ENCODE results near the gene SYNGR1.

Gene SYNGR1

DNA sequence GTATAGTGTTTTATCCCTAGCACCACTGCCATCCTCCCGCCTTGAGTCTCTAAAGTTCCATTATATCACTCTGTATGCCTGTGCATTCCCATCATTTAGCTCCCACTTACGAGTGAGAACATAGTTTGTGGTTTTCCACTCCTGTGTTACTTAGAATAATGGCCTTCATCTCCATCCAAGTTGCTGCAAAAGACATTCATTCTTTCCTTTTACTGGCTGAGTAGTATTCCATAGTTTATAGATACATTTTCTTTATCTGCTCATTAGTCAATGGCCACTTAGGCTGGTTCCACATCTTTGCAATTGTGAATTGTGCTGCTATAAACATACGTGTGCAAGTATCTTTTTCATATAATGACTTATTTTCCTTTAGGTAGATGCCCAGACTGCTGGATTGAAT lies 74.2 kb downstream of the SYNGR1 start:
- no peak for DNase-seq (ENCODE audit: low read depth)
- H3K4me3 ChIP-seq (ENCODE audit: low read depth, low read length), result no peak overlapping the region
- TF ChIP-seq, protein P1, sequence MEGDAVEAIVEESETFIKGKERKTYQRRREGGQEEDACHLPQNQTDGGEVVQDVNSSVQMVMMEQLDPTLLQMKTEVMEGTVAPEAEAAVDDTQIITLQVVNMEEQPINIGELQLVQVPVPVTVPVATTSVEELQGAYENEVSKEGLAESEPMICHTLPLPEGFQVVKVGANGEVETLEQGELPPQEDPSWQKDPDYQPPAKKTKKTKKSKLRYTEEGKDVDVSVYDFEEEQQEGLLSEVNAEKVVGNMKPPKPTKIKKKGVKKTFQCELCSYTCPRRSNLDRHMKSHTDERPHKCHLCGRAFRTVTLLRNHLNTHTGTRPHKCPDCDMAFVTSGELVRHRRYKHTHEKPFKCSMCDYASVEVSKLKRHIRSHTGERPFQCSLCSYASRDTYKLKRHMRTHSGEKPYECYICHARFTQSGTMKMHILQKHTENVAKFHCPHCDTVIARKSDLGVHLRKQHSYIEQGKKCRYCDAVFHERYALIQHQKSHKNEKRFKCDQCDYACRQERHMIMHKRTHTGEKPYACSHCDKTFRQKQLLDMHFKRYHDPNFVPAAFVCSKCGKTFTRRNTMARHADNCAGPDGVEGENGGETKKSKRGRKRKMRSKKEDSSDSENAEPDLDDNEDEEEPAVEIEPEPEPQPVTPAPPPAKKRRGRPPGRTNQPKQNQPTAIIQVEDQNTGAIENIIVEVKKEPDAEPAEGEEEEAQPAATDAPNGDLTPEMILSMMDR (IDR thresholded peaks at IDR 0.05; ENCODE audit: insufficient read depth, low read depth, low read length, missing control alignments), result no peak

DNA sequence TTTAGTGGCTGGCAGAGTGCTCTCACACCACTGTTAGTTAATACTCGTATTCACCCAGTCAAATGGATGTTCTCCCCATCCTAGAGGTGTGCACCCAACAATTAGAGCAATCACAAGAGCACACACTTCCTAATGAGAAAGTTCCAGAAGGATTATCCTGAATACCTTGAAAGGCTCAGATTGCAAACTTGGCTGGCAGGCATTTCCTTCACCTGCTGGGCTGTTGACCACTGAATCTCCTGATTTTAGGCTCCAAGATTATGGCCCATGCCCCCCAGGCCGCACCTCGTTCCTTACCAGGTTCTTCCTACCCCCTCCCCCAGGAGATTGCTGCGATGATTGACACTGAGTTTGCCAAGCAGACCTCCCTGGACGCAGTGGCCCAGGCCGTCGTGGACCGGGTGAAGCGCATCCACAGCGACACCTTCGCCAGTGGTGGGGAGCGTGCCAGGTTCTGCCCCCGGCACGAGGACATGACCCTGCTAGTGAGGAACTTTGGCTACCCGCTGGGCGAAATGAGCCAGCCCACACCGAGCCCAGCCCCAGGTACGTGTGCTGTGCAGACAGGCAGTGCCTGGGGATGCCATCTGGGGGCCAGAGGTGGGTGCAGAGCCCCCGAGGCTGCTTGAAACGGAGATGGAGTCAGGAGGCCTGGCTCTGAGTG lies 76.7 kb downstream of the SYNGR1 start:
- TF ChIP-seq, protein P1 (IDR thresholded peaks at IDR 0.05; ENCODE audit: insufficient read depth, low read depth, low read length, missing control alignments), result no peak
- no peak overlapping the region for H3K4me3 ChIP-seq (ENCODE audit: low read depth, low read length)
- no peak for DNase-seq (ENCODE audit: low read depth)

DNA sequence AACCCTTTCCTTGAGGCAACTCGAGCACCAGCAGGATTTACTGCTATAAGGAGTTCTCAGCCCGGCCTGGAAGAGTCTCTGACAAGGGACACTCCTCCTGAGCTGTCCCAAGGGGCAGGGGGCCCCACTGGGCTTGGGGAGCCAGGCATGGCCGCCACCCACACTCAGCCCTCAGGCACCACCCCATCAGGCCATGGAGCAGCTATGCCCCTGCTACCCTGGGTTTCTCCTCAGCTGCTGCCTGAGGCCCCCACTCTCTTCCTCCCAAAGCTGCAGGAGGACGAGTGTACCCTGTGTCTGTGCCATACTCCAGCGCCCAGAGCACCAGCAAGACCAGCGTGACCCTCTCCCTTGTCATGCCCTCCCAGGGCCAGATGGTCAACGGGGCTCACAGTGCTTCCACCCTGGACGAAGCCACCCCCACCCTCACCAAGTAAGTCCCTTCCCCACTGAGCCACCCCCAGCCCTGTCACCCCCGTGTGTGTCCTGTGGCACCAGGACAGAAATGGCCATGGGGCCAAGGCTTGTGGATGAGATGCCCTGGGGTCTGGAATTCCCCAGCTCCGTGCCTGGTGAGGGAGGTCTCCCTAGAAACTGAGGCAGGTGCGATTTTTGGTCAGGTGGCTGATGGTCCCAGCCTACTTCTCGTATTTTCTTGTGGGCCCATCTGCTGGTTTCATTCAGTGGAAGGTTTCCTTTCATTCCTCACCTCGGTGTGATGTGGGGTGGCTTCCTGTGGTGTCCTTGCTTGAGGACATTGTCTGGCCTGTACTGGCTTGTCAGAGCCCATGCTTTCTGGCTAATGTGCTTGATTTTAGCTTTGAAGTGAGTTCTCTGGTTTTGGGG lies 78.2 kb downstream of the SYNGR1 start:
- no peak overlapping the region for H3K4me3 ChIP-seq (ENCODE audit: low read depth, low read length)
- DNase-seq (ENCODE audit: low read depth), result peak; percentile 47
- TF ChIP-seq, protein P1 (IDR thresholded peaks at IDR 0.05; ENCODE audit: insufficient read depth, low read depth, low read length, missing control alignments), result no peak

DNA sequence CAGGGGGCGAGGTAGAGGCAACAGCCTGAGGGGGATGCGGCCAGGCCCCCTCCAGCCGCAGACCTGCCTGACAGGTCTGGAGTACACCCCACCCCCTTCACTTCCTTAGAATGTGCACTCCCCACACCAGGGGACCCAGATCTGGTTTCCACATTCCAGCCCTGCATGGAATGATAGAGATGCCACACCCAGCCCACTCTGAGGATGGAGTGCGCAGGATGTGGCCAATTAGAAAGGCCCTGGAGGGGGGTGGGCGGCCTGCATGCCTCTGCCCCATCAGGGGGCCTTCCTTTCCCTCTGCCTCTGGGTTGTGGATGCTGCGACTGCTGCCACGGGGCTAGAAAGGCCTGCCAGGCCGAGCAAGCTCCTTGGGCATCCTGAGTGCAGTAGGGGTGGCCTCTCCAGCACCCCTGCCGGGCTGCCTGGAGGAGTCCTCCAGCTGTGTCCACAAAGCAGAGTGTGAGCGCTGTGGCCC lies 78.8 kb downstream of the SYNGR1 start:
- DNase-seq (ENCODE audit: low read depth), result no peak
- no peak overlapping the region for H3K4me3 ChIP-seq (ENCODE audit: low read depth, low read length)
- TF ChIP-seq, protein P1 (IDR thresholded peaks at IDR 0.05; ENCODE audit: insufficient read depth, low read depth, low read length, missing control alignments), result no peak

DNA sequence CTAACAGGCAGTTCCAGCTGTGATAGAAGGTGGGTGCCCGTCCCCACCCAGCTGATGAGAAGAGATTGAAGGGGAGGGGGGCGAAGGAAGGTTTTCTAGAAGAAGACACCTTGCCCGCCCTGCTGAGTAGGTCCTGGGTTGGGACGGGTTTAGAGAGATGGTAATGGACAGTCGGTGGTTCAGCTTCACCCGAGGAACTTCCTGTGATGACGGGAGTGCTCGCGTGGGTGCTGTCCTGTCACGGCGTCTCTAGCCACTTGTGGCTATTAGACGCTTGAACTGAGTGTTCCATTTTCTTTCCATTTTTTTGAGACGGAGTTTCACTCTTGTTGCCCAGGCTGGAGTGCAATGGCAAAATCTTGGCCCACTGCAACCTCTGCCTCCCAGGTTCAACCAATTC lies 79.4 kb downstream of the SYNGR1 start:
- no peak for DNase-seq (ENCODE audit: low read depth)
- no peak overlapping the region for H3K4me3 ChIP-seq (ENCODE audit: low read depth, low read length)
- TF ChIP-seq, protein P1 (IDR thresholded peaks at IDR 0.05; ENCODE audit: insufficient read depth, low read depth, low read length, missing control alignments), result no peak

DNA sequence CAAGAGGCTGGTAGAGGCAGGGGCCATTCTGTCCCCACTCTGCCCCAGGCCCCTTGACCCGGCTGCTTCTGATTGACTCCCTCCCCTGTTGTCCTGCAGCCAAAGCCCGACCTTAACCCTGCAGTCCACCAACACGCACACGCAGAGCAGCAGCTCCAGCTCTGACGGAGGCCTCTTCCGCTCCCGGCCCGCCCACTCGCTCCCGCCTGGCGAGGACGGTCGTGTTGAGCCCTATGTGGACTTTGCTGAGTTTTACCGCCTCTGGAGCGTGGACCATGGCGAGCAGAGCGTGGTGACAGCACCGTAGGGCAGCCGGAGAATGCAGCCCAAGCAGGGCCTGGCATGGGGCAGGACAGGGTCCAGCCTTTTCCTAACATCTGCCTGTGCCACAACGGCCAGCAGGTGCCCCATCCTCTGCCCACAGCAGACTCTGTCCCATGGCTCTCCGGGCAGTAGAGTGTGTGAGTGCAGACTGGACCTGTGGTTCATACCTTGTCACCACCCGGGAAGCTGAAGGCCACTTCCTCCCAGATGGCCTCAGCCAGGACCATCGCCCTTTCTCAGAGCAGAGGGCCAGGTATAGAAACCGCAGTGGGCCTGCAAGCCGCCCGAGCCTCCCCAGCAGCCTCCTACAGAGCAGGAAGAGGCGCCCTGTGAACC lies 80.3 kb downstream of the SYNGR1 start:
- no peak overlapping the region for H3K4me3 ChIP-seq (ENCODE audit: low read depth, low read length)
- DNase-seq (ENCODE audit: low read depth), result no peak
- TF ChIP-seq, protein P1 (IDR thresholded peaks at IDR 0.05; ENCODE audit: insufficient read depth, low read depth, low read length, missing control alignments), result no peak

Measured in GM12865 (cell line).